Gastroesophageal sphincter (tissue), 4 donors: ENCODE results near the gene MAST1. TPM values are rescaled to one million over a fixed set of nuclear protein-coding genes. Genes with fewer than 3 reads are reported as not detected.

Experiments used
- ATAC-seq: fragments of 150-250 bp; one replicate; pipeline ENCODE4 v1.9.1; 2016; ENCODE audit warnings: mild to moderate bottlenecking, moderate library complexity
- H3K27ac ChIP-seq, 4 donors: fragments of 200-600 bp; sonication (generic) in 3 of 4; 1 replicate in 3 of 4; 2 replicates in 1 of 4; pipeline ENCODE4 v1.5.1; 2016 to 2019
- H3K27me3 ChIP-seq: fragments of 200-600 bp; sonication (generic); one replicate; pipeline ENCODE4 v1.5.1; 2019
- H3K36me3 ChIP-seq, 2 donors: fragments of 200-600 bp; sonication (generic); one replicate each; pipeline ENCODE4 v1.5.1; 2019; ENCODE audit warnings: control low read depth in 1 of 2
- H3K4me1 ChIP-seq, 3 donors: fragments of 200-600 bp; sonication (generic); 1 replicate in 2 of 3; 2 replicates in 1 of 3; pipeline ENCODE4 v1.5.1; 2016 to 2019; ENCODE audit warnings: control low read depth in 2 of 3
- H3K4me3 ChIP-seq, 2 donors: fragments of 200-600 bp; sonication (generic); one replicate each; pipeline ENCODE4 v1.5.1; 2019; ENCODE audit warnings: mild to moderate bottlenecking in 1 of 2, moderate library complexity in 1 of 2
- H3K9me3 ChIP-seq, 3 donors: fragments of 200-600 bp; sonication (generic); one replicate each; pipeline ENCODE4 v1.5.1; 2017 to 2019; ENCODE audit warnings: control low read depth in 2 of 3
- EP300 ChIP-seq: sonication (generic); formaldehyde crosslinking; IDR thresholded peaks from one replicate; pipeline ENCODE4 v1.6.1; 2017; ENCODE audit warnings: antibody characterized with exemption, mild to moderate bottlenecking
- POLR2A ChIP-seq, 2 donors: fragments of 450-650 bp; IDR thresholded peaks; one replicate each; pipeline ENCODE4 v1.6.1; 2017; ENCODE audit warnings: antibody characterized with exemption in 2 of 2, mild to moderate bottlenecking in 2 of 2, moderate library complexity in 1 of 2
- POLR2AphosphoS5 ChIP-seq: sonication (generic); formaldehyde crosslinking; IDR thresholded peaks from one replicate; pipeline ENCODE4 v1.6.1; 2017; ENCODE audit warnings: antibody characterized with exemption
- WGBS, 2 donors: methylation state at CpG; one replicate each; pipeline ENCODE4 v1.1.5; 2018; ENCODE audit warnings: low coverage in 1 of 2; 5-methylcytosine and 5-hydroxymethylcytosine counted together
- total RNA-seq, 4 donors: library from RNA; depleted of rRNA; stranded (reverse); fragments of >200 nt; gene quantifications; one replicate each; pipeline ENCODE4 v1.1.0, GENCODE V29; 2016
- TF ChIP-seq, protein P1 (sequence below), 4 experiments: fragments of 200-600 bp in 2 of 4; fragments of 450-650 bp in 2 of 4; sonication (generic) in 1 of 4; IDR thresholded peaks; one replicate each; pipeline ENCODE4 v1.5.1; 2017 to 2019; ENCODE audit warnings: antibody characterized with exemption in 4 of 4, mild to moderate bottlenecking in 2 of 4, moderate library complexity in 2 of 4

The MAST1 gene
- total RNA-seq, 4 donors from 2014 or later, result 0.15 to 1.5 TPM; not detected in 2

- Histone ChIP-seq H3K4me1 (peaks cover 0 to 14% (median 0%) of the 10 kb centered on the region in 3 donors), H3K36me3 (no peaks in the 10 kb centered on the region), H3K27ac (no peak overlapping the region), H3K4me3 (no peak overlapping the region), H3K9me3 (peaks cover 0 to 10% (median 0%) of the 10 kb centered on the region in 3 donors), H3K27me3 (peaks cover 72% of the 10 kb centered on the region)
- 4 to 16% methylated on average over 9 to 10 of the region's 46 CpGs for WGBS, 2 donors
- TF ChIP-seq POLR2A (IDR thresholded peaks at IDR 0.05) (no peak), EP300 (no peak)
- TF ChIP-seq, protein P1, sequence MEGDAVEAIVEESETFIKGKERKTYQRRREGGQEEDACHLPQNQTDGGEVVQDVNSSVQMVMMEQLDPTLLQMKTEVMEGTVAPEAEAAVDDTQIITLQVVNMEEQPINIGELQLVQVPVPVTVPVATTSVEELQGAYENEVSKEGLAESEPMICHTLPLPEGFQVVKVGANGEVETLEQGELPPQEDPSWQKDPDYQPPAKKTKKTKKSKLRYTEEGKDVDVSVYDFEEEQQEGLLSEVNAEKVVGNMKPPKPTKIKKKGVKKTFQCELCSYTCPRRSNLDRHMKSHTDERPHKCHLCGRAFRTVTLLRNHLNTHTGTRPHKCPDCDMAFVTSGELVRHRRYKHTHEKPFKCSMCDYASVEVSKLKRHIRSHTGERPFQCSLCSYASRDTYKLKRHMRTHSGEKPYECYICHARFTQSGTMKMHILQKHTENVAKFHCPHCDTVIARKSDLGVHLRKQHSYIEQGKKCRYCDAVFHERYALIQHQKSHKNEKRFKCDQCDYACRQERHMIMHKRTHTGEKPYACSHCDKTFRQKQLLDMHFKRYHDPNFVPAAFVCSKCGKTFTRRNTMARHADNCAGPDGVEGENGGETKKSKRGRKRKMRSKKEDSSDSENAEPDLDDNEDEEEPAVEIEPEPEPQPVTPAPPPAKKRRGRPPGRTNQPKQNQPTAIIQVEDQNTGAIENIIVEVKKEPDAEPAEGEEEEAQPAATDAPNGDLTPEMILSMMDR (IDR thresholded peaks at IDR 0.05), result peak in 1 of 4 experiments; percentile 27
- no peak for ATAC-seq
Observed at GRCh38 chr19:12825254-12826131, 12.8 kb upstream of the MAST1 start.

DNA sequence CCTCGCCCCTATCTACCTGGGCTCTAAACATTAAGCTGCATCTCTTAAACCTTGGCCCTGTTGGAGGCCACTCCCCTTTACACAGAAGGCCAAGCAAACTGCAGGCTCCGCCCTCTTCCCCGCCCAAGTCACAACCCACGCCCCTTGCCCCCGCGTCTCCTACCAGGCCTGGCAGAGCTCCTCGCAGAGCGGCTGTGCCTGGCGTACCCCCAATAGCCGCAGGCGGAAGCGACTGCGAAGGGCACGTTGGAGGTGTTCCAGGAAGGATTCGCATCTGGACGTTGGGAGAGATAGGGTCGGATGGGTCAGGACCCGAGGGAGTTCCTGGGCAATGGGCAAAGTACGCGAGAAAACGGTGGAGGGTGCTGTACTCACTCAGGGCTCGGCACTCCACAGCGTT is 9.8 kb upstream of the MAST1 start:
- Histone ChIP-seq H3K9me3 (no peaks in the 10 kb centered on the region), H3K27ac (no peak overlapping the region), H3K4me1 (peaks cover 0 to 27% (median 0%) of the 10 kb centered on the region in 3 donors), H3K36me3 (no peaks in the 10 kb centered on the region), H3K4me3 (no peak overlapping the region), H3K27me3 (peaks cover 100% of the 10 kb centered on the region)
- TF ChIP-seq, protein P1 (IDR thresholded peaks at IDR 0.05), result no peak
- TF ChIP-seq EP300 (no peak), POLR2AphosphoS5 (no peak), POLR2A (IDR thresholded peaks at IDR 0.05) (no peak)
- WGBS, 2 donors, result 14% methylated on average over 1 of the region's 23 CpGs; no CpG with 5 or more reads in 1 of the 2 donors
- ATAC-seq, result no peak

GRCh38 chr19:12833418-12833737 is 4.9 kb upstream of the MAST1 start:
- ATAC-seq, result no peak
- TF ChIP-seq, protein P1 (IDR thresholded peaks at IDR 0.05), result no peak
- no peak for TF ChIP-seq POLR2AphosphoS5
- no peak for TF ChIP-seq POLR2A (IDR thresholded peaks at IDR 0.05)
- no peak for TF ChIP-seq EP300
- Histone ChIP-seq H3K9me3 (no peaks in the 10 kb centered on the region), H3K36me3 (no peaks in the 10 kb centered on the region), H3K4me1 (peaks cover 0 to 36% (median 7%) of the 10 kb centered on the region in 3 donors), H3K27ac (no peak overlapping the region), H3K4me3 (peak overlapping the region in 1 of 2 donors; percentile 47), H3K27me3 (peaks cover 100% of the 10 kb centered on the region)
- 0% methylated on average over 1 of the region's 5 CpGs; no CpG with 5 or more reads in 1 of the 2 donors for WGBS, 2 donors

DNA sequence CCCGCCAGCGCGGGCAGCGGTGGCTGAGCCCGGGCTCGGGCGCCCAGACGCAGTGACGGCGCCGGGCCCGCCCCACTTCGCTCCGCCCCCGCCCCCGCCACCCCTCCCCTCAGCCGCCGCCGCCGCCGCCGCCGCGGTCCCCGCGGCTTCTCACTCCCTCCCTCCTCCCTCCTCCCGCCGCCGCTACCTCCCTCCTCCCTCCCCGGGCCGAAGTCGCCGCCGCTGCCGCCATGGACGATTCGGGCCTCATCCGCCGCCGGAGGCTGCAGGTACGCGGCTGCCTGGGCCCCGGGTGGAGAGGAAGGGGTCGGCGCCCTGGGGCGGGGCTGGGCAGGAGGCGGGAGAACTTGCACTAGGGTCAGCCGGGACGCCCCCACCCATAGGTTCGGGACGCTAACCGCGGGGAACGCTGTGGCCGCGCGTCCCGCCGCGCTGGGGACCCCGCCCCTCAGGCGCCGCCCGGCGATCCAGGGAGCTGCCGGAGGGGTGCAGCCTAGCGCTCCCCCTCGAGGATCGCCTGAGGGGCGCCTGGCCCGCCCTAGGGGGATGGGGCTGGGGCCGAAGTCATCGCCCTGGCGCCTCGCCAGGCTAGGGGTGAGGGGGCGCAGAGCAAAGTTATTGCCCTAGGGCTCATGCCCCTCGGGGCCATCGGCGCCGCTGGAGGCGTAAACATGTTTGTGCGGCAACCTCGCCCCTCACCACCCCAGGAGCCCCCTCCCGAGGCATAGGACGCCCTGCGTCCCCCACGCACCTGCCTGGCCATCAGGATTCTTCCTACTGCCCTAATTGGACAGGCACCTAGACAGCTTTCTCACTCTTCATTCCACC is 4.4 kb upstream of the MAST1 start:
- Histone ChIP-seq H3K27me3 (peaks cover 100% of the 10 kb centered on the region), H3K4me1 (peaks cover 0 to 38% (median 13%) of the 10 kb centered on the region in 3 donors), H3K4me3 (peak overlapping the region in 1 of 2 donors; percentile 47), H3K27ac (no peak overlapping the region), H3K9me3 (no peaks in the 10 kb centered on the region), H3K36me3 (no peaks in the 10 kb centered on the region)
- WGBS, 2 donors, result 0% methylated on average over 4 of the region's 87 CpGs; no CpG with 5 or more reads in 1 of the 2 donors
- TF ChIP-seq, protein P1 (IDR thresholded peaks at IDR 0.05), result no peak
- TF ChIP-seq POLR2AphosphoS5 (no peak), EP300 (no peak), POLR2A (IDR thresholded peaks at IDR 0.05) (no peak)
- no peak for ATAC-seq
